Body of pancreas (tissue), 4 donors: Measurements from ENCODE around the gene C12orf57.

ENCODE experiments used
- CTCF ChIP-seq, 7 experiments: fragments of 450-650 bp in 4 of 7; fragments of 200-600 bp in 3 of 7; sonication (generic) in 3 of 7; IDR thresholded peaks; one replicate each; pipeline ENCODE4 v1.5.1; 2016 to 2019; ENCODE audit warnings: antibody characterized with exemption in 7 of 7
- POLR2A ChIP-seq, 3 donors: fragments of 450-650 bp; IDR thresholded peaks; one replicate each; pipeline ENCODE4 v1.6.1; 2016; ENCODE audit warnings: antibody characterized with exemption in 3 of 3, mild to moderate bottlenecking in 2 of 3

GRCh38 chr12:6904280-6905276, 39.2 kb upstream of the C12orf57 start, which contains the start of gene LRRC23:
- TF ChIP-seq CTCF (IDR thresholded peaks at IDR 0.05) (no peak), POLR2A (IDR thresholded peaks at IDR 0.05) (peak in 2 of 3 donors; percentile 71 to 74)
